Middle frontal gyrus (tissue), 1 donor: ENCODE data around the gene PSORS1C2.

Experiments used
- DNase-seq: peaks from one replicate; pipeline ENCODE4 v3.0.0-alpha.2; 2015; ENCODE audit warnings: low spot score; ENCODE audit errors: extremely low spot score

Gene PSORS1C2

DNA sequence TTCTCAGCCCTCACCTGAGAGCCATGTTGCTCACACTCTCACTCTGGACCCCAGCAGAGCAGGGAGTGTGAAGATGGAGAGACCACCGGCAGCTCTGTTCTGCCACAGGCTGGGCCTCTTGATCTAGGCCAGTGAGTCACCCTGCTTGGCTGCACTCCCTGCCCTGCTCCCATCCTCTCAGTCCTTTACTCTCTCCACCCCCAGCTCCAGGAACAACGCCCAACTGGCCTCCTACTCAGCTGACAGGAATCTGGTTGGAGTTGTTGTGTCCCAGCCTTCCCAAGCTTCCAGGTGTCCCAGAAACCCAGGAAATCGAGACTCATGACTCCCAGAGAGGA, 24.4 kb downstream of the PSORS1C2 start, which contains the start of gene PSORS1C1:
Gene PSORS1C1 (plus strand): TSS at position 260 of the 338 bp plus-strand sequence. CDS start 14,833 bp downstream, outside the sequence.
- DNase-seq, result no peak

DNA sequence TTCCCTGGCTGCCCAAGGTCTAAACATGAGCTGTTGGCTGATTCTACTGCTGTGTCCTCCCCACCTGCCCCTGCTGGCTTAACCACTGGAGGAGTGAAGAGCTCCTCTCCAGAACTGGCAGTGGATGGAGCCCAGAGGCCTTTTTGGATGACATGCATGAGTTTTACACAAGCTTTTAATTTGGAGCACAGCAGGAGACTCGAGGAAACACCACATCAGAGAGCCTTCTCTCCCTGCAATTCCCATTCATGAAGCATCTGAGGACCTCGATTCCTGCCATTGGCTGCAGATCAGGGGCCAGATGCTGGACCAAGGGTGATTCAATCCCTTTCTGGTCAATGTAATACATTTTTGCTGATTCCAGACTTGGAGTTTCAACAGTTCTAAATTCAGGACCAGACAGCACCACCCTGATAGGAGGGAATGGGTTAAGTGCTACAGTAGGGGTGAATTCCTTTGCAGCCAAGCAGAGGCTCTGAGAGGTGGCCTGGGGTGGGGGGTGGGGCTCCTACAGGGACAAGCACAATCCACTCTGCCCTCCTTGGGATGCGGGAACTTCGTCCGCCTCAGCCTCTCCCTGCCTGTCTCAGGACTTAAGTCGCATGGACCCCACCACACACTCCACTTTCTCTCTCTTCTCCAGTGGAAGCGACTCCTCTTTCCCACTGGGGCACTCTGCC, 24.9 kb downstream of the PSORS1C2 start:
- DNase-seq, result no peak

DNA sequence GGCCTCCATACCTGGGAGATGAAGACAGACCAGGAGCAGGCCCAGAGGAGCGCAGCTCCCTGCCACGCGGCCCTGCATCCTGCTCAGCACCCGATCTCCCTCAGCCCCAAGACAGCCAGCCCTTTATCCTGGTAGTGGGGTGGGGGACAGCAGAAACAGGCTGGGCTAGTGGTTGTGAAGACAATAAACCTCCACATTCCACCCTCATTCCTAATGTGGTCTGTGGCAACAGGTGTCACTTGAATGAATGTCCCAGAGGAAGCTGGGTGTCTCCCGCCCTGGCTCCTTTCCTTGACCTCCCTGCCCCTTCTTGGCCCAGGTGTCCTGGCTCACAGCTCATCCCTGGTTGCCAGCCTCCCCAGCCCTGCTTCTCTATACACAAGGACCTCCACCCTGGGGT, 26.4 kb downstream of the PSORS1C2 start, which contains the start of gene C6orf15:
Gene C6orf15 (minus strand): TSS at position 98 of the 400 bp plus-strand sequence. CDS start 20 bp downstream, at position 78.
- DNase-seq, result no peak

DNA sequence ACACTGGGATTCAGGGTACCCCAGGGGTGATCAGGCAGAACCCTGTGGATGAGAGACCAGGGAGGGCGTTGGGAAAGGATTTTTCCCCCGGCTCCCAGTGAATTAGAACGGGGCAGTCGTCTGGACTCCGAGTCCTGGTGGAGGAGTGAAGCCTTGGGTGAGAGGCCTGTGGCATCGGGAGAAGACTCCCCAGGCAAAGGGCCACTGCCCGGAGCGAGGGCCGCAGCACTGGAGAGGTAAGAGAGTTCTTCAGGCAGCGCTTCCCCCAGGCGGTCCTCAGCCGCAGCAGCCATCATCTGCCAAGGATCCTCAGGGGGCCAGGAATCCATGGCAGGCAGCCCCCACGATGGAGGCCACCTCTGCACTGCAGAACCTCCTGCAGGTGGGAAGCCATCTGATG, 27.2 kb downstream of the PSORS1C2 start:
- no peak for DNase-seq

DNA sequence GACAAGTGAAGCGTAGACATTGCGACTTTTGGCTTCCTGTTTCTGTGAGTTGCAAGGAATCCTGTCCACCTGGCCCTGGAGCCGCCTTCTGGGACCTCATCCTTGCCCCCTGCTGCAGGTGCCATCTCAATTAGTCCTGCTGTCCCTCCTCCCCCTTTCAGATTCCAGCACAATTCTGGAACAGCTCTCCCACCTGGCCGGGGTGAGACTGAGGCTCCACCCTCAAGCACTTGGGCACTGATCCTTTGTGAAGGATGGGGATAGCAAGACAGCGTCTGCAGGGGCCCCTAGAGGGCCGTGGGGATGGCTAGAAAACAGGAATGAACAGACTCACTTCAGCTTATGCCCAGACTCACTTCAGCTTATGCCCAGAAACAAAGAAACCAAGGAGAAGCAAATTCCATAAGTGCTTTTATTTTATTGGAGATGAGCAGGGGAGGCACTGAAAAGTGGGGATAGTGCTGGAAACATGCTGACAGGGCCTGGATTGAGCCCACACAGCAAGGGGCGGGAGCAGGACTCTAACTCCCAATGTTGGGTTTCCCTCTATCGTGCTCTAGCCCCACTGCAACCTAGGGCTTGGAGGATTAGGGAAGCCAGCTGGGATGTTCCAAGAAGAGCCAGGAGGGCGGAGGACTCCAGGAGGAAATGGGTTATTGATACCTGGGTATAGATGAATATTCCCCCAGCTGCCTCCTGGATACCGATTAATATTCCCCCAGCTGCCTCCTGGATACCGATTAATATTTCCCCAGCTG, 27.9 kb downstream of the PSORS1C2 start:
- no peak for DNase-seq

DNA sequence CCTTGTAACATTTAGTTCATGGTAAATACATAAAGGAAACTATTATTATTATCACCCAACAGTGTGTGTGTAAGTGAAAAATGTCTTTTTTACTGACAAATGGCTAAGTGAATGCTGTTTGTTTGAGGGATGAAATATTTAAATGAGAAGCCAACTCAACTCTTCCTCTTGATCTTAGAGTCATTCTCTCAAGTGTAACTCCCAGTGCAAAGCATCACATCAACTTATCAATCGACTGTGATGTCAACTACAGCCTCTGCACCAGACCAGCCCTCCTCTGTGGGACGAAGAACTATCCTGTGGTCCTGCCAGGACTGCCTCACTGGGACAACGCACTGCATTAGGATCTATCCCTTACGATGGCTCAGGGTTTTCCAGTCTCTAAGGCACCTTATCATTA, 31.8 kb downstream of the PSORS1C2 start:
- DNase-seq, result no peak

DNA sequence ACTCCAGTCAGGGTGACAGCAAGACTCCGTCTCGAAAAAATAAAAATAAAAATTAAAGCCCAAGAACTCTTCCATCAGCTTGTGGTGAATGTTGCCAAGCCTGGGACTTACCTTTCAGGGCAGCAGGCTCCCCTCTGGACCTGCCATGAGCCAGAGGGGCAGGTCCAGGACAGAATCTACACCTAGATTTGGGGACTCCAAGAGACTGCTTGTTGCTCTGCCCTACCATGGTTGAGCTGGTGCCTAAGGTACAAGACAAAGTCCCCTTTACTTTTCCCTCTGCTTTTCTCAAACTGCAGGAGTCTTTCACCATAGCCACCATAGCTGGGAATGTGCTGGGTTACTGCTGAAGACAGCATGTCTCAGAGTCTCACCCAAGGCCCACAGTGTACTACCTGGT, 35.7 kb downstream of the PSORS1C2 start:
- no peak for DNase-seq

DNA sequence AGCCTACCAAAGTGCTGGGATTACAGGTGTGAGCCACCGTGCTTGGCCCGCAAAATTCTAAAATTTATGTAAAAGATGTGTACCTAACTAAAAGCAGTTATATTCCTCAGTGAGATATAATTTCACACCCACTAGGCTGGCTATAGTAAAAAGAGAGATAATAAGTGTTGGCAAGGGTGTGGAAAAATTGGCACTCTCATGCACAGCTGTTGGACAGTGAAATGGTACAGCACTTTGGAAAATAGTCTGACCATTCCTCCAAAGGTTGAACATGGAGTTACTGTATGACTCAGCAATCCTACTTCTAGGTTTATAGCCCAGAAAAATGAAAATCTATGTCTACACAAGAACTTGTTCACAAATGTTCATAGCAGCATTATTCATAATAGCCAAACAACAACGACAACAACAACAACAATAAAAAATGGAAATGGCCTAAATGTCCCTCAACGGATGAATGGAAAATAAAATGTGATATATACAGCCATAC, 40.4 kb downstream of the PSORS1C2 start:
- no peak for DNase-seq

DNA sequence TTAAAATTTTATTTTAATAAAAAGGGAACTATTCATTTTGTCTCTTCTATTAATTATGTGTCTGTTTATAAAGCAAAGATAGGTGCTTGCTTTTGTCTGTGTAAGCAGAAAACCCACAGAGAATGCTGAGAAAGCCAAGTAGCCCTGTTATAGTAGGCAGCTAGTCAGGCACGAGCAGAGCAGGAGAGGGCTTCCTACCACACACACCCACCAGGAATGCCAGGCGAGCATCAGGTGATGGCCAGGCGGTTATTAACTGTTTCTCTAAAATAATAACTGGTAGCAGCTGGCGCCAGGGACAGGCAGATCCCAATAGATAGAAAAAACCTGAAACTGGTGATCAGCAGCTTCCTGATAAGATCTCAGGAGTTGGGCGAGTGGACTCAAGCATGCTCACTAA, 42.2 kb downstream of the PSORS1C2 start:
- no peak for DNase-seq

DNA sequence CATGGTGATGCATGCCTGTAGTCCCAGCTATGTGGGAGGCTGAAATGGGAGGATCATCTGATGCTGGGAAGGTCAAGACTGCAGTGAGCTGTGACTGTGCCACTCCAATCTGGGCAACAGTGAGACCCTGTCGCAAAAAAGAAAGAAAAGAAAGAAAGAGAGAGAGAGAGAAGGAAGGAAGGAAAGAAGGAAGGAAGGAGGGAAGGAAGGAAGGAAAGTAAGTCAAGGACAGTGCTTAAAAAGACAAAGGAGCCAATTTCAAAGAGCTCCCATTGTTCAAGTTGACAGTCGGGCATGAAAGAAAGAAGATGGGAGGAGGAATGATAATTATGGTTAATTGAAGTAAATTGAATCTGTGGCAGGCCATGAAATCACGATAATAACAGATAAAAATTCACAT, 42.7 kb downstream of the PSORS1C2 start:
- no peak for DNase-seq

DNA sequence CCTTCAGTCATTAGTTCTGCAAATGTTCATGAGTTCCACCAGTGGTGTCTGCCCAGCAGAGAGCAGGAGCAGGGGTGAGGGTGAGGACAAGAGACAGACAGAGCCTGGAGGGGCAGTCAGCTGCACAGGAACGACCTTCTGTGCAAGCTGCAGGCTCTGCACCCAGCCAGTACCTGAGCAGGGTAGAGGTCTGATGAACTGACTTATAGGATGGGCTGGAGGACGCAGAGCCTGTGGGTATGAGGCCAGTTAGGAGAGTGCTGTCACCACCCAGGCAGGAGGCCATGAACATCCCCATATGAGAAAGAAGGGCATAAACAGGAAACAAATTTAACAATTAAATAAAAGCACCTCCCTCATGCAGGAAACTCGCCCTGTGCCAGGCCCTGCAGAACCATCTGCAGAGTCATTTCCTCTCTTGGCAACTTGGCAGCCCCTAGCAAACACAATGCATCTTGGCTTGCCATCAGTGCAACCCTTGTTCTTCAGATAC, 44.4 kb downstream of the PSORS1C2 start:
- no peak for DNase-seq

DNA sequence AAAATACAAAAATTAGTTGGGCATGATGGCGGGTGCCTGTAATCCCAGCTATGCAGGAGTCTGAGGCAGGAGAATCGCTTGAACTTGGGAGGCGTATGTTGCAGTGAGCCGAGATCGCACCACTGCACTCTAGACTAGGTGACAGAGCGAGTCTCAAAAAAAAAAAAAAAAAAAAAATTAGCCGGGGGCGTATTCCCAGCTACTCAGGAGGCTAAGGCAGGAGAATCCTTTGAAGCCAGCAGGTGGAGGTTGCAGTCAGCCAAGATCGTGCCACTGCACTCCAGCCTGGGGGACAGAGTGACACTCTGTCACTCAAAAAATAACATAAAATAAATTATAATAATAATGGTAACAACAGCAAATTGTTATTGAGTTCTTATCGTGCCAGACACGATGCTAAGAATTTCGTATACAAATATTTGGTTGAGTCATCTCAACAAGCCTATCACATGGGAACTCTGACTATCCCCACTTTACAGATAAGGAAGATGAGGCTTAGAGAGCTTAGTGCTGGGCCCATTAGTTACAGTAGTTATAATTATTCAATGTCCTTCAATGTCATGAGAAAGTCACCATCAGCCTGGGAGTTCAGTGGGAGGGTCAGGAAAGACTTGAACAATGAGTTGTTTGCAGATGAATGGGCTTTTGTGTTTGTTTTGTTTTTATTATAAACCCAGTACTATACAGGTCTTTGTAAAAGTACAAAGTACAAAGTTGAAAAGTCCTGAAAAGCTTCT, 45.9 kb downstream of the PSORS1C2 start:
- DNase-seq, result no peak

DNA sequence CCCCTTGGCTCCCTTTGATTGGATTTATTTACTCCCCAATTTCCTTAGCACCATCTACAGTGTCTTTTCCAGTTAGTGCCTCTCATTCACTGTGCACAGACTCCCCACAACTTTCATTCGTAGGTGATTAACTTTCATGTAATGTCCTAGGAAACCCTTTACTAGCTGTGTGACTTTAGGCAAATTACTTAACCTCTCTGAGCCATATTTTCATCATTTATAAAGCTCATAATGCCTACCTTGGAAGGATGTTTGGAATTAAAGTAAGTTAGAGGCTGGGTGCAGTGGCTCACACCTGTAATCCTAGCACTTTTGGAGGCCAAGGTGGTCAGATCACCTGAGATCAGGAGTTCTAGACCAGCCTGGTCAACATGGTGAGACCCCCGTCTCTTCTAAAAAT, 46.6 kb downstream of the PSORS1C2 start:
- DNase-seq, result no peak

DNA sequence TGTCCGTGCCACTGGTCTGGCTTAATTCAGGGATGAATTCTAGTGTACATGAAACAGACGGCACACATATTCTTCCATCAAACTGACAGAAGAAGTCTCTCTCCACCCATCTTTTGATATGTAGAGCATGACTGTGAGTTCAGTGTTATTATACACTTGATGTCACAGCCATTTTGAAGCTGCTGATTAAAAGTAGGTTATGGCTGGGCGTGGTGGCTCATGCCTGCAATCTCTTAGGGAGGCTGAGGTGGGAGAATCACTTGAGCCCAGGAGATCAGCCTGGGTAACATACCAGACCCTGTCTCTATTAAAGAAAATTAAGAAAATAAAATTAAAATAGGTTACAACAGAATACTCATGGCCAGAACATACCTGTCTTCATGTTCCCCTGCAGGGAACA, 47.2 kb downstream of the PSORS1C2 start:
- no peak for DNase-seq

DNA sequence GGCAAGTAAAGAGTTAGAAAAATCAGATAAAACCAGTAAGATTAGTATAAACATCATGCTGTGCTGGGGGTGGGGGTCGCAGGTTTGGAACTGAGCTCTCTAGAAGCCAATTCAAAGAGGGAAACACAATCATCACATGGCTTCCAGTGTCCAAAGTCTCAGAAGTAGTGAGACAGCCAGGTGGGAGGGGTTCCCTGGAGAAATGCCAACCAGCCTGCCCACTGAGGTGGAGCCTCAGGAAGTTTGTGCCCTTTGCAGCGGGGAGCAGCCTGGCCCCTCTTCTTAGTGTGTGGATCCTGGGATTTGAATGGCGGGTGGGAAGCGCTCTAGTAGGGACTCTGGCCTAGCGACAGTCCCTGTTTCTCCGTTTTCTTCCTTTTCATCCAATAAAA, 47.9 kb downstream of the PSORS1C2 start:
- DNase-seq, result no peak

DNA sequence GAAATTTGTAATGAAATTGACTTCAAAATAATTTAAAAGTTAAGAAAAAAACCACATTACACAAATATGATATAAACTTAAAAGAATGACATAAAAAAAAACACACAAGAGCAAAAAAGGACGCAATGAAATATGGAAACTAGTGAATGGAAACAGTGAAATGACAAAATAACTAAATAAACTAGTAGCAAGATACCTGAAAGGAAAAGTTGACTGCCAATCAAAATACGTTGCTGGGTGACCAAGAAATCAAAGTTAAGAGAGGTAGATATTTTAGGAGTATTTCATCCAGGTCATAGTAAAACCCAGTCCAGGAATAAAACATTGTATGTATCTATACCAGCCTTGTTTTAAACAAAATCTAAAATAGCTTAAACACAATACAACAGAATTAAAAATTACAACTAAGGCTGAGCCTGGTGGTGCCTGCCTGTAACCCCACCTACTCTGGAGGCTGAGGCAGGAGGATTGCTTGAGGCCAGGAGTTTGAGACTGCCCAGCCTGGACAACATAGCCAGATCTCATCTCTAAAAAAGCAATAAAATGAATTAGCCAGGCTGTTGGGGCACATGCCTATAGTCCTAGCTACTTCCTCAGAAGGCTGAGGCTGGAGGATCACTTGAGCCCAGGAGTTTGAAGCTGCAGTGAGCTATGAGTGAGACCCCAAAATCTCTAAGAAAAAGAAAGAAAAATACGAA, 48.4 kb downstream of the PSORS1C2 start:
- DNase-seq, result no peak
